ENCODE results near the gene GTF2E1. TPM values are rescaled to one million over a fixed set of nuclear protein-coding genes. Genes with fewer than 3 reads are reported as not detected.
"Not testable (repeated sequence)": the region's sequence is repeated elsewhere in the genome, so short reads cannot be mapped to it uniquely, and the experiment has no call there.

The GTF2E1 gene
- total and polyA plus RNA-seq, 8 donors, result 2.7 to 9.7 (median 6.5) TPM

DNA sequence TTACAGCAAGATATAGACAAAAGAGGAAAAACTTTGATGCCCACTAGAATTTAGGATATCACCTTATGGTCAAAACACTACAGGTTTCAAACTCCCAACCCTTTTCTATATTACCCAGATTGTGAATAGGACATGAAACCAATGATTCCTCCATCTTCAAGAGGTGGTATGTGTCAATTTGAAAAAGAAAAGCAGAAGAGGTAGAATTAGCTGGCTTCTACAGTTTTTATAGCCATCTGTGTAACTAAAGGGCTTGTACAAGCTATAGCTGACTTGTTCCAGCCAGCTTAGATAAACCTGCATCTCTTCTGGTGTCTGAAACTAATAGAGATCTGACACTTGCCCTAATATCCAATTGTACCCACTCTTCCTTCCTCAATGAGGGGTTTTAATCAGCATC lies 35.6 kb upstream of the GTF2E1 start:
- intact Hi-C loops (cut with DNase I), result no loop called here
- TF ChIP-seq, protein P1, sequence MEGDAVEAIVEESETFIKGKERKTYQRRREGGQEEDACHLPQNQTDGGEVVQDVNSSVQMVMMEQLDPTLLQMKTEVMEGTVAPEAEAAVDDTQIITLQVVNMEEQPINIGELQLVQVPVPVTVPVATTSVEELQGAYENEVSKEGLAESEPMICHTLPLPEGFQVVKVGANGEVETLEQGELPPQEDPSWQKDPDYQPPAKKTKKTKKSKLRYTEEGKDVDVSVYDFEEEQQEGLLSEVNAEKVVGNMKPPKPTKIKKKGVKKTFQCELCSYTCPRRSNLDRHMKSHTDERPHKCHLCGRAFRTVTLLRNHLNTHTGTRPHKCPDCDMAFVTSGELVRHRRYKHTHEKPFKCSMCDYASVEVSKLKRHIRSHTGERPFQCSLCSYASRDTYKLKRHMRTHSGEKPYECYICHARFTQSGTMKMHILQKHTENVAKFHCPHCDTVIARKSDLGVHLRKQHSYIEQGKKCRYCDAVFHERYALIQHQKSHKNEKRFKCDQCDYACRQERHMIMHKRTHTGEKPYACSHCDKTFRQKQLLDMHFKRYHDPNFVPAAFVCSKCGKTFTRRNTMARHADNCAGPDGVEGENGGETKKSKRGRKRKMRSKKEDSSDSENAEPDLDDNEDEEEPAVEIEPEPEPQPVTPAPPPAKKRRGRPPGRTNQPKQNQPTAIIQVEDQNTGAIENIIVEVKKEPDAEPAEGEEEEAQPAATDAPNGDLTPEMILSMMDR (IDR thresholded peaks at IDR 0.05), result no peak
- DNase-seq, result no peak
- no peak for FAIRE-seq
- H3K36me3 ChIP-seq, result no peaks in the 10 kb centered on the region
- no peaks in the 10 kb centered on the region for H3K27me3 ChIP-seq
- H3K4me3 ChIP-seq, result no peak overlapping the region
- H3K9me3 ChIP-seq, result no peaks in the 10 kb centered on the region
- no peaks in the 10 kb centered on the region for H3K4me1 ChIP-seq
- no peak overlapping the region for H3K27ac ChIP-seq
- ATAC-seq, result no peak

DNA sequence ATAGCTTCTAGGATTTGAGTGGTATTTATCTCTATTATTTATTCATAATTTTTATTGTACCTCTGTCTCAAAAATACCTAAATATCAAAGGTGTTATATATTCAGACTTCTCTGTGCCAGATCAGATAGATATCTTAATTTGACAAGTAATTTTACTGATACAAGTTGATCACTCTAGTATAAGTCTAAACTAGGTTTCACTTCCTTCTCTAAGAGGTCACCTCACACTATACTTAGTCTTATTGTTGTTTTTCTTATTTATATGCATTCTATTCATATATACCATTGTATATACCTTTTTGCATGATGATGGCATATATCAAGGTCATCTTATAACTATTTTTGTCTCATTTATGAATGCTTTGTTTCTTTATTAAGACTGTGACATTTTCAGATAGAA lies 34.1 kb upstream of the GTF2E1 start:
- FAIRE-seq, result no peak
- intact Hi-C loops (cut with DNase I), result no loop called here
- DNase-seq, result no peak
- no peaks in the 10 kb centered on the region for H3K4me1 ChIP-seq
- TF ChIP-seq, protein P1 (IDR thresholded peaks at IDR 0.05), result no peak
- ATAC-seq, result no peak
- H3K9me3 ChIP-seq, result no peaks in the 10 kb centered on the region
- H3K27me3 ChIP-seq, result no peaks in the 10 kb centered on the region
- H3K4me3 ChIP-seq, result no peak overlapping the region
- no peaks in the 10 kb centered on the region for H3K36me3 ChIP-seq
- H3K27ac ChIP-seq, result no peak overlapping the region

DNA sequence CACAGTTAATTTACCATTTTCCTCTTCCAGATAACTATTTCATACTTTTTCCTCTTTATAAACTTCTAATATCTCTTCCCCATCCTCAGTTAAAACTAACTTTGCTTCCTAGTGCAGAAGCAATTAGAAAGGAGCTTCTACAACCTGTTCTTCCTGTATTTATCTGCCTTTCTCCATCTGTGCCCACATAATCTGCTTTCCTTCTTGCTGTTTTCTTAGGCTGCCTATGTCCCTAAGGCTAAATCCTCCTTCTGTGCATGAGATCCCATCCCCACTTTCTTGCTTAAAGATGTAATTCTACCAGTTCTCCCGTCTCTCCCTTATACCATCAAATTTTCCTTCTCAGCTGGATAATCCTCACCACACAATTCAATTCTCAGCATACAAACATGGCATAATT lies 32.2 kb upstream of the GTF2E1 start:
- DNase-seq (no peak), ATAC-seq (no peak), FAIRE-seq (no peak)
- no peaks in the 10 kb centered on the region for H3K36me3 ChIP-seq
- intact Hi-C loops (cut with DNase I), result no loop called here
- H3K9me3 ChIP-seq, result no peaks in the 10 kb centered on the region
- no peaks in the 10 kb centered on the region for H3K4me1 ChIP-seq
- WGBS, 2 donors, result 88 to 92% methylated on average over 1 of the region's 1 CpG
- TF ChIP-seq, protein P1 (IDR thresholded peaks at IDR 0.05), result no peak
- H3K4me3 ChIP-seq, result no peak overlapping the region
- H3K27ac ChIP-seq, result no peak overlapping the region
- H3K27me3 ChIP-seq, result no peaks in the 10 kb centered on the region

DNA sequence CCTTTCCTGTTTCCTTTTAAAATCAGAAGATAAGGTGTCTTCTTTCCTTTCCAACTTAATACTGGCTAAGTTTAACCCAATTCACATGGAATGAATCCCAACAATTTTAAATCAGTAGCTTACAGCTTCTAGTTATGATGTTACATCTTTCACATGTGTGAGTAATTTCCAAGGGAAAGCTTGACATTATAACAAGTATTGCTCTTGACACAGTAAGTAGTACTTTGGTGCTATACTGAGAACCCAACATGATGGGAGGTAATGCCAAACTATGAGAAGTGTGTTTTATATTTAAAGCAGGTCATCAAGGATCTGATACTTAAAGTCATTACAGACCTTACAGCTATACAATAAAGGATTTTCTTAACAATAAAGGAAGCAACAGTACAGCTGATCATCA lies 29.3 kb upstream of the GTF2E1 start:
- Histone ChIP-seq H3K27ac (no peak overlapping the region), H3K4me3 (no peak overlapping the region), H3K36me3 (no peaks in the 10 kb centered on the region), H3K27me3 (no peaks in the 10 kb centered on the region), H3K9me3 (no peaks in the 10 kb centered on the region), H3K4me1 (no peaks in the 10 kb centered on the region)
- no peak for ATAC-seq
- FAIRE-seq, result no peak
- intact Hi-C loops (cut with DNase I), result no loop called here
- no peak for DNase-seq
- TF ChIP-seq, protein P1 (IDR thresholded peaks at IDR 0.05), result no peak

DNA sequence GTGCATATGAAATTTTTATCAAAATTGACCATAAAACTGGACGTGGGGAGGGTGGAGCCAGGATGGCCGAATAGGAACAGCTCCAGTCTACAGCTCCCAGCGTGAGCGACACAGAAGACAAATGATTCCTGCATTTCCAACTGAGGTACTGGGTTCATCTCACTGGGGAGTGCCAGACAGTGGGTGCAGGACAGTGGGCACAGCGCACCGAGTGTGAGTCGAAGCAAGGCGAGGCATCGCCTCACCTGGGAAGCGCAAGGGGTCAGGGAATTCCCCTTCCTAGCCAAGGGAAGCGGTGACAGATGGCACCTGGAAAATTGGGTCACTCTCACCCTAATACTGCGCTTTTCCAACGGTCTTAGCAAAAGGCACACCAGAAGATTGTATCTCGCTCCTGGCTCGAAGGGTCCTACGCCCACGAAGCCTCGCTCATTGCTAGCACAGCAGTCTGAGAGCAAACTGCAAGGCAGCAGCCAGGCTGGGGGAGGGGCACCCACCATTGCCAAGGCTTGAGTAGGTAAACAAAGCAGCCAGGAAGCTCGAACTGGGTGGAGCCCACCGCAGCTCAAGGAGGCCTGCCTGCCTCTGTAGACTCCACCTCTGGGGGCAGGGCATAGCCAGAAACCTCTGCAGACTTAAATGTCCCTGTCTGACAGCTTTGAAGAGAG lies 23.2 kb upstream of the GTF2E1 start:
- WGBS, 2 donors, result 41 to 56% methylated on average over 20 of the region's 20 CpGs
- H3K36me3 ChIP-seq; H3K27me3 ChIP-seq; FAIRE-seq; intact Hi-C loops (cut with DNase I); H3K4me1 ChIP-seq; H3K9me3 ChIP-seq: not testable (repeated sequence)
- peak overlapping the region in 2 of 4 donors; percentile 22 to 69 for H3K27ac ChIP-seq
- DNase-seq, result peak; percentile 68 to 81 (median 74)
- ATAC-seq, result peak in 1 of 4 donors; percentile 50
- peak overlapping the region in 3 of 4 donors; percentile 26 to 43 (median 41) for H3K4me3 ChIP-seq

Measured in pancreas (tissue), 10 donors.